Kidney (tissue), 14 donors: ENCODE data around the gene C1orf56. TPM values are rescaled to one million over a fixed set of nuclear protein-coding genes. Genes with fewer than 3 reads are reported as not detected.

ENCODE experiments used
- DNase-seq, 5 donors: peaks; one replicate each; pipeline ENCODE4 v3.0.0-alpha.2; 2013 to 2020
- FAIRE-seq: peaks from 2 replicates; lab custom pipeline; 2012; peaks lifted over from hg19 to GRCh38; lab: Jason Lieb, UNC
- H3K27ac ChIP-seq, 2 donors: one replicate each; pipeline ENCODE4 v1.7.0; 2013; ENCODE audit warnings: low read depth in 2 of 2, low read length in 2 of 2, inconsistent platforms in 1 of 2
- H3K27me3 ChIP-seq: one replicate; pipeline ENCODE4 v1.7.1; 2013; ENCODE audit warnings: low read length, inconsistent platforms; ENCODE audit not compliant: control insufficient read depth, insufficient read depth
- H3K36me3 ChIP-seq, 3 donors: one replicate each; pipeline versions ENCODE4 v1.7.0 to v1.7.1; 2013; ENCODE audit warnings: low read length in 3 of 3, control low read depth in 1 of 3, inconsistent platforms in 1 of 3; ENCODE audit not compliant: insufficient read depth in 3 of 3, control insufficient read depth in 2 of 3
- H3K4me1 ChIP-seq, 3 donors: one replicate each; pipeline versions ENCODE4 v1.7.0 to v1.7.1; 2013; ENCODE audit warnings: low read length in 3 of 3, inconsistent platforms in 1 of 3, low read depth in 1 of 3; ENCODE audit not compliant: control insufficient read depth in 2 of 3, insufficient read depth in 2 of 3
- H3K4me3 ChIP-seq, 3 donors: one replicate each; pipeline versions ENCODE4 v1.7.0 to v1.8.1; 2013; ENCODE audit warnings: low read length in 3 of 3, control low read depth in 1 of 3, inconsistent platforms in 1 of 3
- H3K9ac ChIP-seq, 3 donors: one replicate each; pipeline versions ENCODE4 v1.7.0 to v1.7.1; 2013; ENCODE audit warnings: low read length in 3 of 3, control low read depth in 1 of 3, inconsistent platforms in 1 of 3
- H3K9me3 ChIP-seq, 3 donors: one replicate each; pipeline versions ENCODE4 v1.7.0 to v1.7.1; 2013; ENCODE audit warnings: low read length in 3 of 3, control low read depth in 1 of 3, inconsistent platforms in 1 of 3; ENCODE audit not compliant: control insufficient read depth in 2 of 3, insufficient read depth in 1 of 3
- CTCF ChIP-seq: IDR thresholded peaks from 3 replicates; pipeline ENCODE4 v1.5.1; 2012; ENCODE audit warnings: mild to moderate bottlenecking, moderate library complexity, borderline replicate concordance; ENCODE audit not compliant: insufficient read depth; ENCODE audit errors: extremely low read depth
- intact Hi-C: fragments of 100-400 bp; cut with DNase I; formaldehyde crosslinking; loops from one replicate; pipeline ENCODE4 v1.11.1; 2022
- polyA plus RNA-seq: library from polyadenylated mRNA; stranded (reverse); fragments of 350-450 nt; fragmentation: Illumina TruSeq; extraction: RNeasy Lipid Tissue Mini Kit (QIAGEN cat#74804); gene quantifications from one replicate; pipeline ENCODE4 v1.2.3, GENCODE V29; 2014; ENCODE audit warnings: low read depth, low replicate concordance; ENCODE audit not compliant: insufficient read depth
- total RNA-seq: library from RNA; stranded (reverse); fragmentation: NEBNext Ultra II Directional; extraction: Animal tissue kit (Norgen Biotek cat#: 25700); gene quantifications from one replicate; pipeline ENCODE4 v1.2.1, GENCODE V29; 2021
- donor health status: control.
- donor health status: control.
- donor health status: control.
- donor health status: control.
- donor health status: control.
- donor health status: DM: yes; HTN: yes; CAD: no.
- donor health status: Normal renal cell carcinoma (clear cell type).

C1orf56 gene
- total and polyA plus RNA-seq, 2 donors from 2014 or later: 6.2 to 12.8 TPM

- peaks cover 7 to 25% (median 18%) of the 10 kb centered on the region in 3 donors for H3K4me1 ChIP-seq
- intact Hi-C loops: no loop called here
- H3K4me3 ChIP-seq: peak overlapping the region in 2 of 3 donors; percentile 43 to 46
- H3K9ac ChIP-seq: peak overlapping the region in 1 of 3 donors; percentile 66
- FAIRE-seq (no peak), DNase-seq (no peak)
- no peak for TF ChIP-seq CTCF
- H3K27me3 ChIP-seq: no peaks in the 10 kb centered on the region
- H3K27ac ChIP-seq: peak overlapping the region; percentile 44 to 66
- H3K9me3 ChIP-seq: no peaks in the 10 kb centered on the region
- H3K36me3 ChIP-seq: peaks cover 0 to 36% (median 13%) of the 10 kb centered on the region in 3 donors
These were observed 44.4 kb upstream of the C1orf56 start for GRCh38 chr1:151003180-151003579.

GRCh38 chr1:151005729-151006319 lies 41.7 kb upstream of the C1orf56 start:
- H3K27me3 ChIP-seq: no peaks in the 10 kb centered on the region
- peak overlapping the region; percentile 83 to 97 (median 95) for H3K4me3 ChIP-seq
- no peaks in the 10 kb centered on the region for H3K9me3 ChIP-seq
- TF ChIP-seq CTCF: no peak
- intact Hi-C loops: no loop called here
- H3K4me1 ChIP-seq: peaks cover 7 to 28% (median 18%) of the 10 kb centered on the region in 3 donors
- H3K9ac ChIP-seq: peak overlapping the region; percentile 72 to 88 (median 80)
- H3K27ac ChIP-seq: peak overlapping the region; percentile 85 to 88
- peaks cover 0 to 15% (median 5%) of the 10 kb centered on the region in 3 donors for H3K36me3 ChIP-seq
- DNase-seq (peak in 2 of 5 donors; percentile 26 to 39), FAIRE-seq (no peak)

- peaks cover 7 to 26% (median 18%) of the 10 kb centered on the region in 3 donors for H3K4me1 ChIP-seq
These were observed 41.1 kb upstream of the C1orf56 start, which contains the start of gene MINDY1 for GRCh38 chr1:151006327-151007052. Gene MINDY1, minus strand, starts transcription at chr1:151006902. Its CDS starts 4,285 bp downstream, at chr1:151002617.

More at GRCh38 chr1:151006327-151007052, 41.1 kb upstream of the C1orf56 start, which contains the start of gene MINDY1:
- FAIRE-seq (no peak), DNase-seq (peak; percentile 82 to 96 (median 86))
- Histone ChIP-seq H3K9ac (peak within 1 kb of the TSS; percentile 80 to 95 (median 88)), H3K9me3 (no peaks in the 10 kb centered on the region), H3K27ac (peak within 1 kb of the TSS; percentile 85 to 95), H3K36me3 (peaks cover 0 to 10% (median 2%) of the 10 kb centered on the region in 3 donors), H3K27me3 (no peaks in the 10 kb centered on the region), H3K4me3 (peak within 1 kb of the TSS; percentile 83 to 97 (median 95))
- peak; percentile 57 for TF ChIP-seq CTCF
- intact Hi-C loops: no loop called here
